Measurements from ENCODE around the gene ANKMY1. TPM values are rescaled to one million over a fixed set of nuclear protein-coding genes. Genes with fewer than 3 reads are reported as not detected.

ANKMY1 gene
- total and polyA plus RNA-seq, 2 of the 13 experiments (the other 11 are each of a cell fraction or from before 2014, with no cell fraction given) = 11.7 to 18.8 TPM

GRCh38 chr2:240560084-240560479 lies 2.3 kb upstream of the ANKMY1 start, which contains the start of gene DUSP28 (continued):
- peak; percentile 86 for TF ChIP-seq ARID4A (CRISPR knock-in tag; IDR thresholded peaks at IDR 0.05; ENCODE audit: borderline replicate concordance)
- TF ChIP-seq ZNF772 (CRISPR knock-in tag; IDR thresholded peaks at IDR 0.05) = peak; percentile 94
- TF ChIP-seq TOPORS (CRISPR knock-in tag; IDR thresholded peaks at IDR 0.05) = no peak
- peak; percentile 62 for TF ChIP-seq TBL1XR1 (IDR thresholded peaks at IDR 0.05; ENCODE audit: borderline replicate concordance, low read length, partially characterized antibody)
- no peak for TF ChIP-seq ZSCAN30 (CRISPR knock-in tag; IDR thresholded peaks at IDR 0.05)
- TF ChIP-seq MLX (CRISPR knock-in tag; IDR thresholded peaks at IDR 0.05) = peak; percentile 84
- TF ChIP-seq ZNF878 (CRISPR knock-in tag; IDR thresholded peaks at IDR 0.05) = peak; percentile 88; the same call in 1 of the 2 replicates
- peak; percentile 63; the same call in 1 of the 2 replicates for TF ChIP-seq E2F5 (CRISPR knock-in tag; conservative IDR thresholded peaks at IDR 0.05)
- TF ChIP-seq ARNTL (CRISPR knock-in tag; IDR thresholded peaks at IDR 0.05) = peak; percentile 95
- no peak for TF ChIP-seq ZUFSP (CRISPR knock-in tag; IDR thresholded peaks at IDR 0.05; ENCODE audit: borderline replicate concordance)
- peak; percentile 82; the same call in 1 of the 2 replicates for TF ChIP-seq RFXANK (CRISPR knock-in tag; IDR thresholded peaks at IDR 0.05)
- peak; percentile 80 for TF ChIP-seq THAP11 (CRISPR knock-in tag; IDR thresholded peaks at IDR 0.05)
- peak; percentile 99 for TF ChIP-seq MYC (CRISPR knock-in tag; IDR thresholded peaks at IDR 0.05; ENCODE audit: borderline replicate concordance)
- no peak for TF ChIP-seq RORA (CRISPR knock-in tag; IDR thresholded peaks at IDR 0.05)
- TF ChIP-seq LCORL (IDR thresholded peaks at IDR 0.05) = no peak
- TF ChIP-seq LCORL (CRISPR knock-in tag; IDR thresholded peaks at IDR 0.05) = no peak; the same call in 1 of the 2 replicates
- TF ChIP-seq ZNF3 (CRISPR knock-in tag; IDR thresholded peaks at IDR 0.05) = 0 out of 2 replicates have a peak, but pooled peaks have one; percentile 14
- peak; percentile 79; the same call in 1 of the 2 replicates for TF ChIP-seq TFE3 (CRISPR knock-in tag; IDR thresholded peaks at IDR 0.05)
- 0 out of 2 replicates have a peak, but pooled peaks have one; percentile 50 for TF ChIP-seq HNRNPL (IDR thresholded peaks at IDR 0.05; ENCODE audit: low read depth, low read length)
- no peak for TF ChIP-seq ZKSCAN8 (CRISPR knock-in tag; IDR thresholded peaks at IDR 0.05; ENCODE audit: borderline replicate concordance)
- no peak for TF ChIP-seq ZNF572 (CRISPR knock-in tag; IDR thresholded peaks at IDR 0.05)
- peak; percentile 69; the same call in 1 of the 2 replicates for TF ChIP-seq MTA1 (CRISPR knock-in tag; IDR thresholded peaks at IDR 0.05; ENCODE audit: borderline replicate concordance)
- TF ChIP-seq SALL1 (CRISPR knock-in tag; IDR thresholded peaks at IDR 0.05) = peak; percentile 91
- no peak for TF ChIP-seq ARNT (IDR thresholded peaks at IDR 0.05)

All from HepG2 (cell line).